Ramos (cell line): ENCODE results near the gene ELF1.

Experiments
- in situ Hi-C: fragments of 300-500 bp; cut with MboI; formaldehyde crosslinking; loops from one replicate; pipeline ENCODE4 v1.14.3; 2022; ENCODE audit warnings: low sequenced_read_pairs; ENCODE audit not compliant: unreplicated experiment

ELF1 gene

DNA sequence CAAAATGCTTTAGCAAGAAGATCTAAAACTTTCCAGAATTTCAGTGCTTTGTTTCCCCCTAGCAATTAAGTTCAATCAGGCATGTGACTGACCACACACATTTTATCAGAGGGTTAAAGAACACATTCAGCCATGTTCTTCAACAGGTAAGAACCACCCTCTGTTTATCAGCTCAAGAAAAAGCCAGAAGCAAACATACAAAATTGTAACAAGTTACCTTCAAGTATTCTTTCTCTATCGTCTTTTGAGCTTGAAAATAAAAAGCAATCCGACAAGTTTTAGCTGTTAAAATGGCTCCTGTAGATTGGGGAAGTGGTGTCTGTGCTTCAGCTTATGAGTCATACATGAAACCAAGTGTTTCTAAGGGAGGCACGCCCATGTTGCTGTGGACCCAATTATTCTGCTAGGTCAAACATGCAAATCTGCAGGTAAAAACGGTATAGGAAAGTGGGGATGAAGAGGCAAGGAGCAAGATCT lies at the start of gene ELF1:
Gene ELF1, minus strand, starts transcription at position 306 of the 477 bp plus-strand sequence. CDS start 37,262 bp downstream, outside the sequence.
- in situ Hi-C loops, result loop anchor here (5.0 to 25.0 kb wide), 2 partner anchors 42 to 582 kb away; no protein-coding TSS in a partner anchor

DNA sequence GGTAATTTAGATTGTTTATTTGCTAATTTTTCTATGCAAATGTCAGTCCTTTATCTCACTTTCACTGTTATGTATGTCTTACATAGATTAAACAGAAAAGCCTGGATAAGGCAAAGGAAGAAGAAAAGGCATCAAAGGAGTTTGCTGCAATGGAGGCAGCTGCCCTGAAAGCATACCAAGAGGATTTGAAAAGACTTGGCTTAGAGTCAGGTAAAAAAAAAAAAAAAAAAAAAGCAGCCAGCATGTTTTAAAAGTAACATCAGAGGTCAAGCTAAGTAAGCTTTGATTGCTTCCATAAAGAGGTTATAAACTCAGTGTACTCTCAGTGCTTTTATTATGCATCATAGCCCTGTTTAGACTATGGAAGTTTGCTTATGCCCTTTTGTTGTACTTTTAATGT lies 46.0 kb upstream of the ELF1 start:
- in situ Hi-C loops, result no loop called here

DNA sequence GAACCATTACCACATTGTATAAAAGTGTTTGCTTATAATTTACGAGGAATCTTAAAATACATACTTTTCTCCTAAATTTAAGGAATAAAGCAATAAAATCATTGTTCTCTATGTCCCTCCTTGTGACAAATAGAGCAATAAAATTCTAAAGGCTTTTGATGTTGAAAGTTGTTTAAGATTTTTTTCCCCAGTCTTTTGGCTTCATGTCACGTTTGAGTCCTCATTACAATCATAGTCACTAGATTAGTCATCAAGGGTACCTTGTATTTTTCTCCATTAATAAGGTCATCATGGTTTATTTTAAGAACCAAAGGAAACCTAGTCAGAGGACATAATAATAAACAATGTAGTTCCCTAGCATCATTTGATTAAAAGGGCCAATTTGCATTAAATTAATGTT lies 45.4 kb upstream of the ELF1 start:
- in situ Hi-C loops, result no loop called here

DNA sequence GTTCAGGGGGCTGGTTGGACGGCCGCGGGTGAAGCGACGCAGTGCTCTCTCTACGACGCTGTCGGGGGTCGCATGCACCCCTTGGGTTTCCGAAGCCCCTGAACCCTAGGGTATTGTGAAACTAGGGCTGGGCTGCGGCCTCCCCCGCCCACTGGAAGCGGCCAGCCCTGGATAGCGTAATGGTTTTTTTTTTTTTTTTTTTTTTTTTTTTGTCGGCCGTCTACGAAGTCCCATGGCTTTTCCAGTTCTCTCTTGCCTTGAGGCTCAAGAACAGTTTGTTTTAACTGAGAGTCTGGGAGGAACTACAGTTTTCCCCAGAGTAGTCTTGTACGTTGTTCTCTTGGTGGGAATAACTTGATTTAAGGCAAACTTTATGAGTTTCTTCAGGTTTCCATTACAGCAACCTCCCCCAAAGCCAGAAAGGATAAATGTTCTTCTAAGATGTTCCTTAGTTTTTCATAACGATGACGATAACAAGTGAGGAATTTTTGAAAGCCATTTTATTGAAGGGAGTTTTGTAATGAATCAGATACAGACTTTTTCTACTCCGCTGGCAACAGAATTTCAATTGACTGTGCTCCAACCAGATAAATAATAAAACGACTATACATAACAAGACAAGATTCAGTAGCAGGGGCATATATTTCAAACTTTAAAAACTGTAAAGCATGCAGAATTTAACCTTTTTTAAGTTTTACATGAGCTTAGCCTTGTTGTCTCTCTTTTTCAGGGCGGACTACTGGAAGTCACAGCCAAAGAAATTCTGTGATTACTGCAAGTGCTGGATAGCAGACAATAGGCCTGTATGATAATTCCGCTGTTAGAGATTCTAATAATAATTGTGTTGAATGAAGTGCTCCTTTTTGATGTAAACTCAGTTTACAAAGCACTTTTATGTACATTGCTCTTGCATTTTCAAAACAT lies 43.1 kb upstream of the ELF1 start:
- in situ Hi-C loops, result no loop called here

DNA sequence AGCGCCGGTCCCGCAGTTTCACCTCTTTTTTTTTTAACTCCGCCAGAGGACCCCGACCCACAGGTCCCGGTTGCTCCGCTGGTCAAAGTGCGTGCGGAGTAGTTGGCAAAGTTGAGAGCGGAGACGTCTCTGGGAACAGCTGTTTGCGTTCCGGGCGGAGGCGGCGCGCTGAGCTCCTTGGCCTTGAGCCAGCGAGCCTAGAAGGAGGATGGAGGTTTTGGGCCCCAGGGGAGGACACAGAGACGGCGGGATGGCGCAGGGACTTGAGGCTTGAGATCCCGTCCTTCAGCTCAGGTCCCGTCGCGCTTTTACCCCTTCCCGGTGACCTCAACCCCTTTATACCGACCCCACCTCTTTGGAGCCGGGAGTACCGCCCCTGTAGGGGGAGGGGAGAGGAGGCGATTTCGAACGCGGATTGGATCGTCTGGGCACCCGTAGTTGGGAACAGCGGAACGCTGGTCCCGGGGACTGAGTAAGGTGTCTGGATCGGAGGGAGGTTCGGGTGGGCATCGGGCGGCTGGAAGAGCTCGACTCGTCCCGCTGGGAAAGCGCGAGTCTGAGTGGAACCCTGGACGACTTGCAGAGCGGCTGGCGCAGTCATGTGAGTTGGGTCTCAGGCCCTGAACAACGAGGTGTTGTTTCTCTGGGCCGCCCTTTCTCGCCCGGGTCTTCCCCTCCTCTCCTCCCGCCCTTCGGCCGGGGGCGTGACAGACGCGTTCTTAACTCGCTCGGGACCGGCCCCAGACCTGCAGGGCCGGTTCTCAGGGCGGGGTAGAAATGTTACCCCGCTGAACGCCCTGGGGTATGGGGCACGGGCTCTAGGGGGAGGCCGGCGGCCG lies 42.2 kb upstream of the ELF1 start, which contains the start of gene WBP4:
Gene WBP4, plus strand, starts transcription at position 435 of the 839 bp plus-strand sequence. Its CDS starts 165 bp downstream, at position 600.
- in situ Hi-C loops, result no loop called here

DNA sequence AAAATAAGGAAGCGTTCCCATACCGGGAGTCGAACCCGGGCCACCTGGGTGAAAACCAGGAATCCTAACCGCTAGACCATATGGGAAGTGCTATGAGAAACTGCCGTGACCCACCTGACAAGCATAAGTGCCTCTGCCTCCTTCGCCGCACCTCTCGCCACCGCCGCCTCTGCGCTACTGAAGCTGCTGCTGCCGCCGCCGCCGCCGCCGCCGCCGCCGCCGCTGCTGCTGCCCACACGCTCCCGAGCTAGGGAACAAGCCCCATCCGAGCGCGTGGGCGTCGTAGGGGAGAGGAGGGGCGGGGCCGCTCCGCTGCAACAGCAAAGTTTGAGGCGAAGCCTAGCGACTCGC lies 41.6 kb upstream of the ELF1 start:
- in situ Hi-C loops, result no loop called here

DNA sequence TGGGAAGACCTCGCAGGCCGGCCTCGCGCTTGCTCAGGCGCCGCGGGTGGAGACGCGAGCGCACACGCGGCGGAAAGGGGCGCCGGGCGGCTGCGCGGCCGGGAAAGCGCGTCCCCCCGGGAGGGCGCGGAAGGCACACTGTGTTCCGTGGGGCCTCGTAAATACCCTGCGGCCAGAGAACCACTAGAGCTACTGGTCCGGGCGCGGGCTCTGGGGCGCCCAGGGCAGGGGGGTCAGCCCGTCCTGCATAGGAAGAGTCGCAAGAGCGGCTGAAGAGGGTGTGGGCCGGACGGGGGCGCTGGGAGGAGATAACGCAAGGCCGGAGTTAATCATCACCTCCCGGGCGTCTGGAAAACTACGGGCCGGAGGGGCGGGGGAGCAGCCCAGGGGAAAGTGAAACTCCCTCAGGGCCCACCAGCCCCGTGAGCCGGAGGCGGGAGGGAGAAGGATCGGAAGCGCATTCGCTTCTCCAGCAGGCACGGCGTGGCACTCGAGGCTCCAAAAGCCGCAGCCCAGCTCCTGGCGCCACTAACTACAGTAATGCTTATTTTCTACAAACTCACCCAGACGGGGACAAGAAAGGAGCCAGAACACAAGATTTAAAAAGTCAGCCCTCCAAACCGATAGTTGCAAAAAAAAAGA lies 41.1 kb upstream of the ELF1 start:
- in situ Hi-C loops, result no loop called here

DNA sequence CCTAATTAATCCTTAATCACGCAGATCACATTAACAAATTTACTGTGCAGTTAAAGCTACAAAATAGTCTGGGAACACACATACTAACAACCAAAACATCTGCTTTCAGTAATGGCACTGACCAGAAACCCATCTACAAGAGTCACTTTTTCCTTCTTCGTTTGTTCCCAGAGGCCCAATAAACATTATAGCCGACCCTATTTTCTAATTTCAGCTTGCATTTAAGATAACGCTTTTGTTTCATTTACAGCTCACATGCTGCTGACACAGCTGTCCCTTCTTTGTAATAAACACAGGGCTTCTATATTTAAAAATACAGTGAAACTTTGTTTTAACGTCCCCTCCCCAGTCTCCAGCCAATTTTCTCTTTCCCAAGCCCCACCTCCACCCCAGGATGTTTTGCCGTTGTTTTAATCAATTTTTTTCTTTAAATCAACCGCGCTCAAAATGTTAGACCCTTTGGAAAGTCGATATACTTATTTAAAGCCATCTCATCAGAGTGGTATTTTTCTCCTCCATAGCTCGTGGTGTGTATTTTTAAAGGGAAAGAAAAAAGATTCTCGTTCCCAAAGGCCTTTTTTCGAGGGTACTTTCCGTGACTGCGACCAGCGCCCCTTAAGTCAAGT lies 40.5 kb upstream of the ELF1 start:
- in situ Hi-C loops, result no loop called here

DNA sequence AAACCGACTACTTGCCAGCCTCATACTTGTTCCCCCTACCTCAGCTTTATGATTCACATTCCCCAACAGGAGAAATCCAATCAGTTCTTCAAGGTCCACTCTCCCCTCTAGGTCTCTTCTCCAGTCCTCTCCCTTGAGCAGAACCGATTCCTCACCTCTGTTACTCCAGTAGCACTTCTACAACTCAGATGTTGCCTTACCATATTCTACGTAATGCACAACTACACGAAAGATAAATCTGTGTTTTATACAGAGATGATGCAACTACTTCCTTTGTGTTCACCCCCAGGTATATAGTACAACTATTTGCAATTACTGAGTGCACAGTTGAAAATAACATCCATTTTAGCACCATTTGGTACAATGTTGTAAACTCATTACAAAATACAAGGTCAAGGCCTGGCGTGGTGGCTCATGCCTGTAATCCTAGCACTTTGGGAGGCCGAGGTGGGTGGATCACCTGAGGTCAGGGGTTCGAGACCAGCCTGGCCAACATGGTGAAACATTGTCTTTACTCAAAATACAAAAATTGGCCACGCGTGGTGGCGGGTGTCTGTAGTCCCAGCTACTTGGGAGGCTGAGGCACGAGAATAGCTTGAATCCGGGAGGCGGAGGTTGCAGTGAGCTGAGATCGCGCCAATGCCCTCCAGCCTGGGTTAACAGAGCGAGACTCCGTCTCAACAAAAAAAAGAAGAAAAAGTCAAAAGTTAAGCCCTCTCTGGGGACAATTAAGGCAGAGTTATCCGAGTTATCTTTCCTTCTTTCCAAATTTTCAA lies 39.4 kb upstream of the ELF1 start:
- in situ Hi-C loops, result no loop called here

DNA sequence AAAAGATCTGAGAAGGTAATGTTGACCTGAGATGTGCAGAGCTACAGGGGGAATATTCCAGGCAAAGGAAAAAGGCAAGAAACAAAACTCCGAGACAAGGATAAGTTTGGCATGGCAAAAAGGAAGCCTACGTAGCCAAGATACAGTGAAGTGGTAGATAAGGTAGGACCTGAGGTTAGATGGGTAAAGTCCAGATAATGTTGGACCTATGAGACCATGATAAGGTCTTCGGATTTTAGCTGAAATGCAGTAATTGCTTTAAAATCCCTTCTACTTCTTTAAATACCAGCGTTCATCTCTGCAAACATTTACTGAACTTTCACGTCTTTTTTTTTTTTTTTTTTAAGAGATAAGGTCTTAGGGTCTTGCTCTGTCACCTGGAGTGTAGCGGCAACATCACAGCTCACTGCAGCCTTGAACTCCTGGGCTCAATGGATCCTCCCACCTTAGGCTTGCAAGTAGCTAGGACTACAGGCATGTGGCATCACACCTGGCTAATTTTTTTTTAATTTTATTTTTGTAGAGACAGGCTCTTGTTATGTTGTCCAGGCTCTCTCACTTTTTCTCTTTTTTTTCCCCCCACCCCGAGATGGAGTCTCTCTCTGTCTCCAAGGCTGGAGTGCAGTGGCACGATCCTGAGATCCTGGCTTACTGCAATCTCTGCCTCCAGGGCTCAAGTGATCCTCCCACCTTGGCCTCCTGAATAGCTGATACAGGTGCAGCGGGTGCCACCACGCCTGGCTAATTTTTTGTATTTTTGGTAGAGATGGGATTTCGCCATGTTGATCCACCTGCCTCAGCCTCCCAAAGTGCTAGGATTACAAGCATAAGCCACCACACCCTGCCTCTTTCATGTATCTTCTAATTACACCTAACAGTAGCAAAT lies 38.0 kb upstream of the ELF1 start:
- in situ Hi-C loops, result no loop called here

DNA sequence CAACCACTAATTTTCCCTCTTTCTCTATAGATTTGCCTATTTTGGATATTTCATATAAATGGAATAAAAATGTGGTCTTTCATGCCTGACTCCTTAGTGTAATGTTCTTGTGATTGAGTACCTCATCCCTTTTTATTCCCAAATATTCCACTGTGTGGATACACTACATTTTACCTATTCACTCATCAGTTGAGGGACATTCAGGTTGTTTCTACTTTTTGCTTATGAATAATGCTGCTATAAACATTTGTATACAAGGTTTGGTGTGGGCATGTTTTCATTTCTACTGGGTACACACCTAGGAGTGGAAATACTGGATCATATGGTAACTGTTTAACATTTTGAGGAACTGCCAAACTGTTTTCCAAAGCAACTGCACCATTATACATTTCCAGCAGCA lies 37.1 kb upstream of the ELF1 start:
- in situ Hi-C loops, result no loop called here

DNA sequence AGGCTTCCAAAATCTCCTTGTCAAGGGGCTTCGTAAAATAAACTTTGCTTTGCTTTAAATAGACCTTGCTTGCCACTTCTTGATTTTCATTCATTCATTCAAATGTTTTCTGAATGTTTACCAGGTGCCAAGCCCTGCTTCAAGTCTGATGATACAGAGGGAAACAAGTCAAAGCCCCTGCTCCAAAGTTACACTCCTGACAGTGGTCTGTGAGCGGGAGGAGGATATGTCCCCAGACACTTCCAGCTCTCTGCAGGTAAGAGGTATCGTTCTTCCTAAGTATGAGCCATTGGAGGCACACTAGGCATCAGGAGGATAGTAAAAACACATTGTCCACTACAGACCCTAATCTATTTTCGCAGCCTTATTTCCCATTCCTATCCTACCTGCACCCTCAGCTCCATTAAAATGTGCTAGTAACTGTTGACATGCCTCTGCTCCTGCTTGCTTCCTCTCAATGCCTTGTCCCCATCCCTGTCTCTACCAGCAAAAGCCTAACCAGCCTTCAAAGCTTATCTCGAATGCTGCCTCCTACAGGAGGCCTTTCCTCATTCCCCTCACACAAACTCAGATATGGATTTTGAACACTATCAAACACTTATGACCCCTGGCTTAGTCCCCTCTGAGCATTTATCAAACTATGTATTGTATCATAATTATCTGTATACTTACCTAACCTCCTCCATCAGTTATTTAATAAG lies 36.0 kb upstream of the ELF1 start:
- in situ Hi-C loops, result no loop called here

DNA sequence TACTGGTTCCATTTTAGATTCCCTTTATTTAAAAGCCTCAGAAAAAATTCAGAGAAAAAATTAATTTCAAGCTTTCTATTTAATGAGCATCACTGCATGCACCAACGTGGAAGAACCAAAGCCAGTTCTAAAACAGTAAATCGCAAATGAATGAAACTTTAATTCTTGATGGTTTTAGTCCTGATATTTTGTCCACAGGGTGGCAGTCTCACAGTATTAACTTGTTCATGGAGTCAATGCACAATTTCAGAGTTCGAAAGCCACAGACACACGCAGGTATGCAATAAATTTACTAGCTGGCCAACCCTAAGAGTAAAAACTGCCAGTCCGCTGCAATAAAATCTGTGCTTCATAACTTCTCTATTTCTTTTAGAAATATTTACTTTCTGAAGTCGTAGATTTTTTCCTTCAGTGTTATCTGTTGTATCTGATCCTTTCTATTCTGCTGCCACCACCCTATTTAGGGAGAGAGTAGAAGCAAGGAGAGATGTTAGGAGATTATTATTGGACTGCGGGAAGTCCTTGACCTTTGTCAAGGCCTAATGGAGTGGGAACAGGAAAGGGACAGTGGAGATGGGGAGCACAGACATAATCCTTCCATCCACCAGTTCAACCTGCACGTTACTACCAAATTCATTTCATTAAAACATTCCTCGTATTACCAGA lies 35.2 kb upstream of the ELF1 start:
- in situ Hi-C loops, result no loop called here

DNA sequence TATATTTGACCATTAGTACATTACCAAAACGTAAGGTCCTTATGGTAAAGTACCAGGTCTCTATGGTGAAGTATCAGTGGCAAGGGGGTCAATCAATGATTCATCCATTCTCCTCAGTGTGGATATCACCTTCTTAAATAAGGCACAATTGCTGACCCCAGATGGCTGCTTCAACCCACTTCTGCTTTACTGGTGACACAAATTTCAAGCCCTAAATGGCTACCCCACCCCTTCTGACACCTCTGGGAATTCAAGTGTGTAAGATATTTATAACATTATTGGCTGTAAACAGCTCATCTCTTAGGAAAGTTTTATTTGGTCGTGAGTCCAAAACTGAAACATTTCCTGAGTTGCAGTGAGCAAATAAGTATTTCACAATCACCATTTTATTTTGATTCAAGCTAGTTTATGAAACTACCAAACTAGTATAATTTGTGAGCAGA lies 34.3 kb upstream of the ELF1 start:
- in situ Hi-C loops, result no loop called here

DNA sequence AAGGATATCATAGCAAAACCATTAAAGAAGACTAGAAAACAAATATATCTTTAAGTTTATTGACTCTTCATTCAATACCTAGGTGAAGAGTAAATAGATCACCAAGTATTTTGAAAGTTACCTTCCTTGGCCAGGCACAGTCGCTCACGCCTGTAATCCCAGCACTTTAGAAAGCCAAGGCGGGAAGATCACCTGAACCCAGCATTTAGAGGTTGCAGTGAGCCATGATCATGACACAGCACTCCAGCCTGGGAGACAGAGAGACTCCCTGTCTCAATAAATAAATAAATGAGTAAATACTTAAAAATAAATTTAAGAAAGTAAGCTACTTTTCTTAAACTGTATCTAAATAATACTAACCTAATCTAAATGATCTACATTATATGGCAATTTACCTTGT lies 33.3 kb upstream of the ELF1 start:
- in situ Hi-C loops, result no loop called here

DNA sequence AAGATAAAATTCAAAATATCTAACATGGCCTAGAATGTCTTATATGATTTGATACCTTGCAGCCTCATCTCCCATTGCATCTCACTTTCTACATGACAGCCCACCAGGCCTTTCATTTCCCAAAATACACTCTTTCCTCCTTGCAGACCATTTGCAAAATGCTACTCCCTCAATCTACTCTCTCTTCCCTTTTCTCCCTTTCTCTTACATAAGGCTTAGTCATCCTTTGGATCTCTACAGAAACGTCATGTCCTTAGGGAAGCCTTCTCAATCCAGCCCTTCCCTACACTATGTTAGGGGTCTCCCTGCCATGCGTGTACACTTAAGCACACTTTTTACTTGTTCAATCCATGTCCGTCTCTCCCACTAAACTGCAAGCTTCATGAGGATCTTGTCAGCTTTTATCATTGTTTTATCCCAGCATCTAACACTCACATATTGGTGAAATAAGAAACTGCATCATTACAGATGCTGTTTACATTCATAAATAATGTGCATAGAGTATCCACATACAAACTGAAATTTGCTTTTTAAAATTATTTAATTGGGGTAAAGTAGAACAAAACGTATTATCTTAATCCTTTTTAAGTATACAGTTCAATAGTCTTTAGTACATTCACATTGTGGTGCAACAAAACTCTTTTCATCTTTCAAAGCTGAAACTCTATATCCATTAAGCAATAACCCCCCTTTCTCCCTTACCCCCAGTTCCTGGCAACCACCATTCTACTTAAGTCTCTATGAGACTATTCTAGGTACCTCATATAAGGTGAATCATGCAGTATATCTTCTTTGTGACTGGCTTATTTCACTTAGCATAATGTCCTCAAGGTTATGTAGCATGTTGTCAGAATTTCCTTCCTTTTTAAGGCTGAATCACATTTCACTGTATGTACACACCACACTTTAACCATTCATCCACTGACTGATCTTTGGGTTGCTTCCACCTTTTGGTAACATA lies 30.6 kb upstream of the ELF1 start:
- in situ Hi-C loops, result loop anchor here (25.0 kb wide), 1 partner anchor 262 kb away; the partner anchor contains the start of gene SLC25A15
